Choroid plexus epithelial cell (primary cell): Measurements from ENCODE around the gene RAD23B.
A peak's percentile ranks its signal among the peaks of the same experiment; 100 is the strongest.

ENCODE experiments used
- DNase-seq: peaks from one replicate; pipeline ENCODE4 v3.0.0-alpha.2; 2010; ENCODE audit warnings: low read depth
- H3K4me3 ChIP-seq: 2 replicates; pipeline ENCODE4 v1.5.1; 2011; ENCODE audit warnings: low read depth, mild to moderate bottlenecking, control low read depth, low read length, moderate library complexity
- CTCF ChIP-seq: conservative IDR thresholded peaks from 2 replicates; pipeline ENCODE4 v1.5.1; 2011; ENCODE audit warnings: low read depth, mild to moderate bottlenecking, control low read depth, inconsistent platforms, low read length, moderate library complexity

RAD23B gene

GRCh38 chr9:107275530-107275929 is 7.5 kb upstream of the RAD23B start:
- no peak for TF ChIP-seq CTCF
- no peak overlapping the region for H3K4me3 ChIP-seq
- no peak for DNase-seq

GRCh38 chr9:107276966-107277710 is 5.9 kb upstream of the RAD23B start:
- H3K4me3 ChIP-seq, result no peak overlapping the region
- DNase-seq, result peak; percentile 58
- no peak for TF ChIP-seq CTCF

GRCh38 chr9:107277801-107278200 is 5.3 kb upstream of the RAD23B start:
- no peak overlapping the region for H3K4me3 ChIP-seq
- TF ChIP-seq CTCF, result no peak
- DNase-seq, result no peak

DNA sequence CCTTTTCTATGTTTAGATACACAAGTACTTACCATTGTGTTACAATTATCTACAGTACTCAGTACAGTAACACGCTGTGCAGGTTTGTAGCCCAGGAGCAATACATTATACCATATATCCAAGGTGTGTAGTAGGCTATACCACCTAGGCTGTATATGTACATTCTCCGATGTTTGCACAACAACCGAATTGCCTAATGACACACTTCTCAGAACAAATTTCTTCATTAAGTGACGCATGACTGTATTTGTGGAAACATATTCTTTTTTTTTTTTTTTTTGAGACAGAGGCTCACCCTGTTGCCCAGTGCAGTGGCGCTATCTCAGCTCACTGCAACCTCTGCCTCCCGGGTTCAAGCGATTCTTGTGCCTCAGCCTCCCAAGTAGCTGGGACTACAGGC is 4.0 kb upstream of the RAD23B start:
- DNase-seq, result no peak
- TF ChIP-seq CTCF, result no peak
- no peak overlapping the region for H3K4me3 ChIP-seq

DNA sequence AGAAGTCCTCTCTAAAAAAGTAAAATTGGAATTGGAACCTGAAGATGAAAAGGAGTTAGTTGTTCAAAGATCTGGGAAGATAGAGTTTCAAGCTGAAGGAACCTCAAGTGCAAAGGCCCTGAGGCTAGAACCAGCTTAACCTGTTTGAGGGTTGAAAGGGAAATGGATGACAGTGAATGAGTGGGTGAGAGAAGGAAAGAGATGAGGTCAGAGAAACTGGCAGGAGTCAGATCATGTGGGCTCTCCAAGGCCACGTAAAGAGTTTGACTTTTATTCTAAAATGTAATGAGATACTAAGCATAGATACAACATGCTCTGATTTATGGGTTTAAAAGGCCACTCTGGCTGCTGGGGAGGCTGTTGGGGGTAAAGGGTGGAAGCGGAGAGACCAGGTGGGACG is 2.5 kb upstream of the RAD23B start:
- TF ChIP-seq CTCF, result no peak
- DNase-seq, result no peak
- no peak overlapping the region for H3K4me3 ChIP-seq

- no peak for TF ChIP-seq CTCF
- DNase-seq, result no peak
- H3K4me3 ChIP-seq, result no peak overlapping the region
These were observed 1.9 kb upstream of the RAD23B start for GRCh38 chr9:107281184-107281583.
